DOHH2 (cell line): Measurements from ENCODE around the gene CPT2.

ENCODE experiments used
- H3F3A ChIP-seq: fragments of 200-600 bp; sonication (generic), shearing (Covaris generic); 2 replicates; pipeline ENCODE4 v1.6.0; 2016; ENCODE audit warnings: antibody characterized with exemption, mild to moderate bottlenecking; ENCODE audit not compliant: control insufficient read depth, insufficient read depth
- H3K27ac ChIP-seq: fragments of 200-600 bp; sonication (generic); 2 replicates; pipeline ENCODE4 v1.5.1; 2014; ENCODE audit warnings: low read depth, mild to moderate bottlenecking, low read length, moderate library complexity
- H3K27me3 ChIP-seq: fragments of 200-600 bp; sonication (generic); 2 replicates; pipeline ENCODE4 v1.6.1; 2014; ENCODE audit warnings: mild to moderate bottlenecking, low read length, mixed read lengths; ENCODE audit not compliant: control insufficient read depth
- H3K36me3 ChIP-seq: fragments of 200-600 bp; sonication (generic); 2 replicates; pipeline ENCODE4 v1.6.1; 2014; ENCODE audit warnings: mild to moderate bottlenecking, low read length, moderate library complexity, mixed read lengths; ENCODE audit not compliant: control insufficient read depth
- H3K4me1 ChIP-seq: fragments of 200-600 bp; sonication (generic); 2 replicates; pipeline ENCODE4 v1.6.1; 2014; ENCODE audit warnings: mild to moderate bottlenecking, low read length, mixed read lengths; ENCODE audit not compliant: control insufficient read depth
- H3K4me2 ChIP-seq: fragments of 200-600 bp; sonication (generic); 2 replicates; pipeline ENCODE4 v1.6.0; 2014; ENCODE audit warnings: mild to moderate bottlenecking, low read length, moderate library complexity
- H3K4me3 ChIP-seq: fragments of 200-600 bp; sonication (generic); 2 replicates; pipeline ENCODE4 v1.5.1; 2014; ENCODE audit warnings: mild to moderate bottlenecking, low read length, mixed read lengths
- H3K79me2 ChIP-seq: fragments of 200-600 bp; sonication (generic); 2 replicates; pipeline ENCODE4 v1.6.1; 2014; ENCODE audit warnings: mild to moderate bottlenecking, low read length, mixed read lengths; ENCODE audit not compliant: control insufficient read depth
- H3K9me2 ChIP-seq: fragments of 200-600 bp; sonication (generic); replicated peaks from 2 replicates; pipeline ENCODE4 v1.6.1; 2014; ENCODE audit warnings: mild to moderate bottlenecking, low read length, mixed read lengths; ENCODE audit not compliant: control insufficient read depth
- H3K9me3 ChIP-seq: fragments of 200-600 bp; sonication (generic); 2 replicates; pipeline ENCODE4 v1.6.1; 2014; ENCODE audit warnings: antibody characterized with exemption, low read length, mixed read lengths; ENCODE audit not compliant: control insufficient read depth, insufficient read depth
- H4K20me1 ChIP-seq: fragments of 200-600 bp; sonication (generic); 2 replicates; pipeline ENCODE4 v1.6.0; 2014; ENCODE audit warnings: low read depth, mild to moderate bottlenecking, antibody characterized with exemption, low read length, moderate library complexity; ENCODE audit not compliant: control insufficient read depth, insufficient read depth
- EZH2phosphoT487 ChIP-seq: fragments of 200-600 bp; sonication (generic); IDR thresholded peaks from 2 replicates; pipeline ENCODE4 v1.6.1; 2017; ENCODE audit warnings: borderline replicate concordance, mild to moderate bottlenecking, antibody characterized with exemption, low read length, moderate library complexity, mixed read lengths
- TF ChIP-seq, protein P1 (sequence below): fragments of 200-600 bp; sonication (generic); IDR thresholded peaks from one replicate; pipeline ENCODE4 v1.5.1; 2014; ENCODE audit warnings: antibody characterized with exemption, mild to moderate bottlenecking, low read depth, low read length; ENCODE audit not compliant: poor library complexity, severe bottlenecking

CPT2 gene

DNA sequence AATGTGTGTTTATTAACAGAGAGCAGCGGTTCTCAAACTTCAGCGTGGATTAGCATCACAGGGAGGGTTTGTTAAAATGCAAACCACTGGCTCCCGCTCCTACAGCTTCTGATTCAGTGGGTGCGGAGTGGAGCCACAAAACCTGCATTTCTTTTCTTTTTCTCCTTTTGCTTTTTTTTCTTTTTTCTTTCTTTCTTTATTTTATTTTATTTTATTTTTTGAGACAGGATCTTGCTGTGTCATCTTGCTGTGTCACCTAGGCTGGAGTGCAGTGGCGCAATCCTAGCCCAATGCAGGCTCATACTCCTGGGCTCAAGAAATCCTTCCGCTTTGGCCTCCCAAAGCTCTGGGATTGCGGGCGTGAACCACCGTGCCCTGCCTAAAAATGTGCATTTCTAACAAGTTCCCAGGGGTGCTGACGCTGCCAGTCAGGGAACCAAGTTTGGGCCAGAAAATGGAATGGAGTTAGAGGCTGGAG, 33.3 kb upstream of the CPT2 start:
- H3K79me2 ChIP-seq = no peaks in the 10 kb centered on the region
- H3K4me2 ChIP-seq = no peak overlapping the region
- no peaks in the 10 kb centered on the region for H3F3A ChIP-seq
- TF ChIP-seq, protein P1, sequence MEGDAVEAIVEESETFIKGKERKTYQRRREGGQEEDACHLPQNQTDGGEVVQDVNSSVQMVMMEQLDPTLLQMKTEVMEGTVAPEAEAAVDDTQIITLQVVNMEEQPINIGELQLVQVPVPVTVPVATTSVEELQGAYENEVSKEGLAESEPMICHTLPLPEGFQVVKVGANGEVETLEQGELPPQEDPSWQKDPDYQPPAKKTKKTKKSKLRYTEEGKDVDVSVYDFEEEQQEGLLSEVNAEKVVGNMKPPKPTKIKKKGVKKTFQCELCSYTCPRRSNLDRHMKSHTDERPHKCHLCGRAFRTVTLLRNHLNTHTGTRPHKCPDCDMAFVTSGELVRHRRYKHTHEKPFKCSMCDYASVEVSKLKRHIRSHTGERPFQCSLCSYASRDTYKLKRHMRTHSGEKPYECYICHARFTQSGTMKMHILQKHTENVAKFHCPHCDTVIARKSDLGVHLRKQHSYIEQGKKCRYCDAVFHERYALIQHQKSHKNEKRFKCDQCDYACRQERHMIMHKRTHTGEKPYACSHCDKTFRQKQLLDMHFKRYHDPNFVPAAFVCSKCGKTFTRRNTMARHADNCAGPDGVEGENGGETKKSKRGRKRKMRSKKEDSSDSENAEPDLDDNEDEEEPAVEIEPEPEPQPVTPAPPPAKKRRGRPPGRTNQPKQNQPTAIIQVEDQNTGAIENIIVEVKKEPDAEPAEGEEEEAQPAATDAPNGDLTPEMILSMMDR = no peak
- TF ChIP-seq EZH2phosphoT487 = no peak
- peaks cover 14% of the 10 kb centered on the region for H3K27me3 ChIP-seq
- H3K4me3 ChIP-seq = no peak overlapping the region
- H4K20me1 ChIP-seq = no peaks in the 10 kb centered on the region
- no peaks in the 10 kb centered on the region for H3K9me3 ChIP-seq
- H3K27ac ChIP-seq = no peak overlapping the region
- no peaks in the 10 kb centered on the region for H3K36me3 ChIP-seq
- H3K9me2 ChIP-seq = no peaks in the 10 kb centered on the region
- H3K4me1 ChIP-seq = no peaks in the 10 kb centered on the region

DNA sequence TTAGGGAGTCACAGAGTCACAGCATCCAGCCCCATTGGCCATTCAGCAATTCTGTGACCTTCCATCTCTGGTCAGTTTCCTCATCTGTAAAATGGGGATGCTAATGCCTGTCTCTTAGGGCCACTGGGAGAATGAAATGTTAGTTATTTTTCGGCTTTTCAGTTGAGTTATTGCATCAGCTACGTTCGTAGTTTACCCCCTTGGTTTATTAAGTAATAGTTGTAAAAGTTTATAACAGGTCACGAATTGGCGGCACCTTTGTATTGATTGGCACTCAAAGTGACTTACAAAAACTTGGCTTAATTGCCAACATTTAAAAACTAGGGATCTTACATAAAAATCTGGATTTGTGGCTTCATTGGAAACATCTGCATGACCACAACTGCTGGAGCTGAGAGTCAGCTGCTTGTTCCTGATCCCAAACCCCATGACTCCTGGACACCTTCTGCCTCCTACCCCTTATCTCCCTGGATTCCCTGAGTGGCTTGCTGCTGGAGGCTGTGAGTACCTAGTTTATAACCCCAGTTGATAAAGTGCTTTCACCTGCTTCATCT, 31.1 kb upstream of the CPT2 start:
- TF ChIP-seq, protein P1 = no peak
- H3K9me3 ChIP-seq = no peaks in the 10 kb centered on the region
- H3K27ac ChIP-seq = no peak overlapping the region
- no peak overlapping the region for H3K4me3 ChIP-seq
- H3K9me2 ChIP-seq = no peaks in the 10 kb centered on the region
- no peaks in the 10 kb centered on the region for H3K36me3 ChIP-seq
- H3K4me2 ChIP-seq = no peak overlapping the region
- H3K4me1 ChIP-seq = no peaks in the 10 kb centered on the region
- no peaks in the 10 kb centered on the region for H3F3A ChIP-seq
- H3K27me3 ChIP-seq = peaks cover 14% of the 10 kb centered on the region
- no peaks in the 10 kb centered on the region for H4K20me1 ChIP-seq
- H3K79me2 ChIP-seq = no peaks in the 10 kb centered on the region

DNA sequence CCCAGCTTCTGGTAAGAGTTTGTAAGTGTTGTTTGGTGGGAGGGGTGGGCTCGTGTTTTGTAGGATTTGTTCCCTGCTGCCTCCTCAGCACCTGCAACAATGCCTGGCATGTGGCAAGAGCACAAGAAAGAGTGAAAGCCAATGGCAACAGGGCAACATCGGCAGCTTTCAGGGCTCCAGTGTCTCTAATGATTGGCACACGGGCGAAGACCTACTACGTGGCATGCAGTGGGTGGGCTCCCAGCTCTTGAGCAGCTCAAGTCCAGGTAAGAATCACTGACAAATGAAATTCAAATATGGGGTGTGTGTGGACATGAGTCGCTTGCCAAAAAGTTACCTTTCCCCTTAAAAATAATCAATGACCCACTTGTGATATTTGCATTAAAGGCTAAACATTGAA, 30.3 kb upstream of the CPT2 start:
- no peaks in the 10 kb centered on the region for H3F3A ChIP-seq
- H3K4me2 ChIP-seq = no peak overlapping the region
- no peaks in the 10 kb centered on the region for H3K9me2 ChIP-seq
- no peaks in the 10 kb centered on the region for H3K36me3 ChIP-seq
- H3K79me2 ChIP-seq = no peaks in the 10 kb centered on the region
- H3K4me1 ChIP-seq = no peaks in the 10 kb centered on the region
- H3K27me3 ChIP-seq = peaks cover 15% of the 10 kb centered on the region
- no peaks in the 10 kb centered on the region for H3K9me3 ChIP-seq
- TF ChIP-seq, protein P1 = no peak
- no peak for TF ChIP-seq EZH2phosphoT487
- no peak overlapping the region for H3K27ac ChIP-seq
- no peaks in the 10 kb centered on the region for H4K20me1 ChIP-seq
- no peak overlapping the region for H3K4me3 ChIP-seq
